ENCODE data around the gene AKIRIN1. TPM values are rescaled to one million over a fixed set of nuclear protein-coding genes. Genes with fewer than 3 reads are reported as not detected.
A peak's percentile ranks its signal among the peaks of the same experiment; 100 is the strongest.
"Not testable (repeated sequence)": the region's sequence is repeated elsewhere in the genome, so short reads cannot be mapped to it uniquely, and the experiment has no call there.

Gene AKIRIN1
- total RNA-seq, 1 donor from 2014 or later = 130 TPM

GRCh38 chr1:38964140-38964548 is 26.9 kb upstream of the AKIRIN1 start:
- Mint-ChIP-seq H3K4me1 (peaks cover 5% of the 10 kb centered on the region), H3K36me3 (no peaks in the 10 kb centered on the region), H3K27me3 (ENCODE audit: insufficient read depth, low read depth) (peaks cover 8% of the 10 kb centered on the region), H3K4me3 (no peak overlapping the region), H3K27ac (no peak overlapping the region), H3K9me3 (no peaks in the 10 kb centered on the region)
- TF ChIP-seq EZH2phosphoT487 (IDR thresholded peaks at IDR 0.05) = no peak
- no peak for TF ChIP-seq EZH2 (IDR thresholded peaks at IDR 0.05)
- TF ChIP-seq, protein P1, sequence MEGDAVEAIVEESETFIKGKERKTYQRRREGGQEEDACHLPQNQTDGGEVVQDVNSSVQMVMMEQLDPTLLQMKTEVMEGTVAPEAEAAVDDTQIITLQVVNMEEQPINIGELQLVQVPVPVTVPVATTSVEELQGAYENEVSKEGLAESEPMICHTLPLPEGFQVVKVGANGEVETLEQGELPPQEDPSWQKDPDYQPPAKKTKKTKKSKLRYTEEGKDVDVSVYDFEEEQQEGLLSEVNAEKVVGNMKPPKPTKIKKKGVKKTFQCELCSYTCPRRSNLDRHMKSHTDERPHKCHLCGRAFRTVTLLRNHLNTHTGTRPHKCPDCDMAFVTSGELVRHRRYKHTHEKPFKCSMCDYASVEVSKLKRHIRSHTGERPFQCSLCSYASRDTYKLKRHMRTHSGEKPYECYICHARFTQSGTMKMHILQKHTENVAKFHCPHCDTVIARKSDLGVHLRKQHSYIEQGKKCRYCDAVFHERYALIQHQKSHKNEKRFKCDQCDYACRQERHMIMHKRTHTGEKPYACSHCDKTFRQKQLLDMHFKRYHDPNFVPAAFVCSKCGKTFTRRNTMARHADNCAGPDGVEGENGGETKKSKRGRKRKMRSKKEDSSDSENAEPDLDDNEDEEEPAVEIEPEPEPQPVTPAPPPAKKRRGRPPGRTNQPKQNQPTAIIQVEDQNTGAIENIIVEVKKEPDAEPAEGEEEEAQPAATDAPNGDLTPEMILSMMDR (IDR thresholded peaks at IDR 0.05) = peak; percentile 35
- H3K79me2 ChIP-seq (ENCODE audit: low read depth) = no peaks in the 10 kb centered on the region
- H3K27me3 ChIP-seq = no peaks in the 10 kb centered on the region
- no peak overlapping the region for H3K4me2 ChIP-seq
- DNase-seq (ENCODE audit: low spot score) = no peak
- no peak overlapping the region for H2AFZ ChIP-seq (replicated peaks)
- no peaks in the 10 kb centered on the region for H4K20me1 ChIP-seq (ENCODE audit: low read depth)
- peaks cover 5% of the 10 kb centered on the region for H3K4me1 ChIP-seq
- no peak overlapping the region for H3K27ac ChIP-seq
- no peak overlapping the region for H3K4me3 ChIP-seq
- no peaks in the 10 kb centered on the region for H3F3A ChIP-seq (ENCODE audit: low read depth)
- no peak overlapping the region for H3K9ac ChIP-seq
- no peaks in the 10 kb centered on the region for H3K9me3 ChIP-seq (ENCODE audit: low read depth)
- no peaks in the 10 kb centered on the region for H3K36me3 ChIP-seq

GRCh38 chr1:38973145-38973544 is 17.9 kb upstream of the AKIRIN1 start:
- not testable (repeated sequence) for H3K4me3 Mint-ChIP-seq; H3K79me2 ChIP-seq (ENCODE audit: low read depth); H3K9me3 Mint-ChIP-seq; H3K27me3 ChIP-seq; H3K4me3 ChIP-seq; H3K36me3 ChIP-seq; H3K4me1 Mint-ChIP-seq; H3K36me3 Mint-ChIP-seq; H3K4me2 ChIP-seq; H3K9me3 ChIP-seq (ENCODE audit: low read depth); DNase-seq (ENCODE audit: low spot score); H4K20me1 ChIP-seq (ENCODE audit: low read depth); H3K4me1 ChIP-seq; H3K27me3 Mint-ChIP-seq (ENCODE audit: insufficient read depth, low read depth); H3K27ac ChIP-seq; H3K27ac Mint-ChIP-seq; H3K9ac ChIP-seq; H2AFZ ChIP-seq (replicated peaks); H3F3A ChIP-seq (ENCODE audit: low read depth)

GRCh38 chr1:38973659-38974437 is 17.2 kb upstream of the AKIRIN1 start:
- H4K20me1 ChIP-seq (ENCODE audit: low read depth) = no peaks in the 10 kb centered on the region
- Mint-ChIP-seq H3K4me3 (no peak overlapping the region), H3K36me3 (peaks cover 2% of the 10 kb centered on the region), H3K9me3 (peaks cover 8% of the 10 kb centered on the region), H3K27ac (no peak overlapping the region), H3K27me3 (ENCODE audit: insufficient read depth, low read depth) (peaks cover 7% of the 10 kb centered on the region), H3K4me1 (peaks cover 3% of the 10 kb centered on the region)
- no peak overlapping the region for H3K9ac ChIP-seq
- peaks cover 6% of the 10 kb centered on the region for H3K9me3 ChIP-seq (ENCODE audit: low read depth)
- H3K36me3 ChIP-seq = no peaks in the 10 kb centered on the region
- no peak overlapping the region for H3K27ac ChIP-seq
- H3K27me3 ChIP-seq = no peaks in the 10 kb centered on the region
- TF ChIP-seq EZH2phosphoT487 (IDR thresholded peaks at IDR 0.05) (no peak), EZH2 (IDR thresholded peaks at IDR 0.05) (no peak)
- TF ChIP-seq, protein P1 (IDR thresholded peaks at IDR 0.05) = no peak
- H3K4me2 ChIP-seq = no peak overlapping the region
- H3K4me1 ChIP-seq = peaks cover 5% of the 10 kb centered on the region
- H3K4me3 ChIP-seq = no peak overlapping the region
- DNase-seq (ENCODE audit: low spot score) = no peak
- no peaks in the 10 kb centered on the region for H3K79me2 ChIP-seq (ENCODE audit: low read depth)
- no peak overlapping the region for H2AFZ ChIP-seq (replicated peaks)
- H3F3A ChIP-seq (ENCODE audit: low read depth) = no peaks in the 10 kb centered on the region

DNA sequence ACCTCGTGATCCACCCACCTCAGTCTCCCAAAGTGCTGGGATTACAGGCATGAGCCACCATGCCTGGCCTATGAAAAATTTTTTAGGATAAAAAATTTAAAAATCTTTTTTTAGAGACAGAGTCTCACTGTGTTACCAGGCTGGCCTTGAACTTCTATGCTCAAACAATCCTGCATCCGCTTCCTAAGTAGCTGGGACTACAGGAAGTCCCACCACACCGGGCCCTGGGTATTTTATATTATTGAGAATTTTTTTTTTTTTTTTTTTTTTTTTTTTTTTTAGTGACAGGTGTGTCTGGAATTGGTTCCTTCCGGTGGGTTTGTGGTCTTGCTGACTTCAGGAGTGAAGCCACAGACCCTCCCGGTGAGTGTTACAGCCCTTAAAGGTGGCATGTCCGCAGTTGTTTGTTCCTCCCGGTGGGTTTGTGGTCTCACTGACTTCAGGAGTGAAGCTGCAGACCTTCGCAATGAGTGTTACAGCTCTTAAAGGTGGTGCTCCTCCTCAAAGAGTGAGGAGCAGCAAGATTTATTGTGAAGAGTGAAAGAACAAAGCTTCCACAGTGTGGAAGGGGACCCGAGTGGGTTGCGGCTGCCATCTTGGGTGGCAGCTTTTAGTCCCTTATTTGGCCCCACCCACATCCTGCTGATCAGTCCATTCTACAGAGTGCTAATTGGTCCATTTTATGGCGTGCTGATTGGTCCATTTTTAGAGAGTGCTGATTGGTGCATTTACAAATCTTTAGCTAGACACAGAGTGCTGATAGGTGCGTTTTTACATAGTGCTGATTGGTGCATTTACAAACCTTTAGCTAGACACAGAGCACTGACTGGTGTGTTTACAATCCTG is 13.5 kb upstream of the AKIRIN1 start:
- H3K9ac ChIP-seq; H3K4me3 ChIP-seq; H3K4me3 Mint-ChIP-seq; H3K27ac ChIP-seq; H4K20me1 ChIP-seq (ENCODE audit: low read depth); H3K27me3 Mint-ChIP-seq (ENCODE audit: insufficient read depth, low read depth); H3K27me3 ChIP-seq; H3K79me2 ChIP-seq (ENCODE audit: low read depth); H3K36me3 ChIP-seq; H3K4me2 ChIP-seq; H3K9me3 ChIP-seq (ENCODE audit: low read depth); DNase-seq (ENCODE audit: low spot score); H3K4me1 ChIP-seq; H3K36me3 Mint-ChIP-seq; H3K27ac Mint-ChIP-seq; H3K4me1 Mint-ChIP-seq; H3F3A ChIP-seq (ENCODE audit: low read depth); H2AFZ ChIP-seq (replicated peaks): not testable (repeated sequence)
- H3K9me3 Mint-ChIP-seq = peaks cover 15% of the 10 kb centered on the region

GRCh38 chr1:38978245-38978542 is 12.9 kb upstream of the AKIRIN1 start:
- H3K27ac Mint-ChIP-seq; H3K4me1 ChIP-seq; H3K27me3 Mint-ChIP-seq (ENCODE audit: insufficient read depth, low read depth); H3F3A ChIP-seq (ENCODE audit: low read depth); H3K4me2 ChIP-seq; H3K4me1 Mint-ChIP-seq; H3K4me3 Mint-ChIP-seq; H3K9me3 ChIP-seq (ENCODE audit: low read depth); H2AFZ ChIP-seq (replicated peaks); H3K36me3 Mint-ChIP-seq; H3K9ac ChIP-seq; H3K79me2 ChIP-seq (ENCODE audit: low read depth); H3K4me3 ChIP-seq; H4K20me1 ChIP-seq (ENCODE audit: low read depth); H3K27me3 ChIP-seq; H3K27ac ChIP-seq; DNase-seq (ENCODE audit: low spot score); H3K36me3 ChIP-seq: not testable (repeated sequence)
- peaks cover 15% of the 10 kb centered on the region for H3K9me3 Mint-ChIP-seq

DNA sequence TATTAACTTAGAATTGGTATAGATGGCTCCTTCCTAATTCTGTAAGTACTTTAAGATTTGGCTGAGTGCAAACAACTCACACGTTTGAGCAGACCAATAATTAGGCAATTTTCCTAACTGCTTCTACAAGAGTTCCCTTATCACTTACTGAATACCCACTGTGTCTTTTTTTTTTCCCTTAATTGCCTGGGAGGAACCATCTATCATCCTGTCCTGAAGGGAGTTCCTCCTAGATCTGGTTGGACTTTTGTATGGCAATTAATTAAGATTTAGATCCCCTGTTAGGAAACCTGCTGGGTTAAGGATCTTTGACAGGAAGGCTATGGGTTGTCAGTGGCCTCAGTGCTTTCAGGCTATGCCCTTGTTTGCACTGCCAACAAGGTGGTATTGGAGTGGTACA is 11.7 kb upstream of the AKIRIN1 start:
- H3K9me3 ChIP-seq (ENCODE audit: low read depth); H3K4me3 ChIP-seq; H4K20me1 ChIP-seq (ENCODE audit: low read depth); H3K27me3 ChIP-seq; H3K27ac ChIP-seq; H3F3A ChIP-seq (ENCODE audit: low read depth); H3K36me3 Mint-ChIP-seq; H3K36me3 ChIP-seq; H3K27me3 Mint-ChIP-seq (ENCODE audit: insufficient read depth, low read depth); H3K79me2 ChIP-seq (ENCODE audit: low read depth); H3K9ac ChIP-seq; H3K4me1 Mint-ChIP-seq; H3K4me3 Mint-ChIP-seq; H3K4me2 ChIP-seq; H3K4me1 ChIP-seq; DNase-seq (ENCODE audit: low spot score); H2AFZ ChIP-seq (replicated peaks); H3K27ac Mint-ChIP-seq: not testable (repeated sequence)
- peaks cover 15% of the 10 kb centered on the region for H3K9me3 Mint-ChIP-seq

Data from neural progenitor cell (in vitro differentiated cells).